Mucosa of descending colon (tissue), 3 donors: ENCODE results near the gene DSCAML1. TPM values are rescaled to one million over a fixed set of nuclear protein-coding genes. Genes with fewer than 3 reads are reported as not detected.
"Not testable (repeated sequence)": the region's sequence is repeated elsewhere in the genome, so short reads cannot be mapped to it uniquely, and the experiment has no call there.

Experiments
- ATAC-seq: fragments of 200-7000 bp; cut with Tn5 transposase; one replicate; pipeline ENCODE4 v1.9.1; 2020; ENCODE audit warnings: mild to moderate bottlenecking, moderate library complexity
- DNase-seq, 3 donors: peaks; one replicate each; pipeline ENCODE4 v3.0.0-alpha.2; 2020
- H3K36me3 ChIP-seq: fragments of 200-600 bp; one replicate; pipeline ENCODE4 v1.8.0; 2021; ENCODE audit warnings: low read depth, mild to moderate bottlenecking
- H3K4me1 ChIP-seq: fragments of 200-600 bp; one replicate; pipeline ENCODE4 v1.8.0; 2021; ENCODE audit warnings: low read depth, mild to moderate bottlenecking
- H3K4me3 ChIP-seq: fragments of 200-600 bp; one replicate; pipeline ENCODE4 v1.8.0; 2021; ENCODE audit warnings: mild to moderate bottlenecking
- H3K9me3 ChIP-seq: fragments of 200-600 bp; one replicate; pipeline ENCODE4 v1.8.0; 2021; ENCODE audit warnings: mild to moderate bottlenecking
- CTCF ChIP-seq: fragments of 200-600 bp; IDR thresholded peaks from one replicate; pipeline ENCODE4 v1.8.0; 2022; ENCODE audit warnings: antibody characterized with exemption, mild to moderate bottlenecking
- intact Hi-C, 2 donors: fragments of 100-400 bp; cut with DNase I in 1 of 2; cut with micrococcal nuclease in 1 of 2; formaldehyde crosslinking; loops; one replicate each; pipeline versions ENCODE4 v1.11.0 to v1.11.1; 2022; cut with DNase I, micrococcal nuclease
- total RNA-seq, 3 donors: library from RNA; stranded (reverse); fragmentation: NEBNext Ultra II Directional in 2 of 3; extraction: Animal tissue kit (Norgen Biotek cat#: 25700) in 2 of 3; gene quantifications; one replicate each; pipeline versions ENCODE4 v1.2.1 to v1.2.4, GENCODE V29; 2021 to 2023
- donor health status: DM: no; HTN: no; CAD: no; lungs with moderate emphysema.
- donor health status: DM: no; HTN: no; CAD: no.
- donor health status: DM: no; HTN: yes; CAD: no.

Gene DSCAML1
- total RNA-seq, 3 donors from 2014 or later: 5.0 to 5.5 (median 5.3) TPM

DNA sequence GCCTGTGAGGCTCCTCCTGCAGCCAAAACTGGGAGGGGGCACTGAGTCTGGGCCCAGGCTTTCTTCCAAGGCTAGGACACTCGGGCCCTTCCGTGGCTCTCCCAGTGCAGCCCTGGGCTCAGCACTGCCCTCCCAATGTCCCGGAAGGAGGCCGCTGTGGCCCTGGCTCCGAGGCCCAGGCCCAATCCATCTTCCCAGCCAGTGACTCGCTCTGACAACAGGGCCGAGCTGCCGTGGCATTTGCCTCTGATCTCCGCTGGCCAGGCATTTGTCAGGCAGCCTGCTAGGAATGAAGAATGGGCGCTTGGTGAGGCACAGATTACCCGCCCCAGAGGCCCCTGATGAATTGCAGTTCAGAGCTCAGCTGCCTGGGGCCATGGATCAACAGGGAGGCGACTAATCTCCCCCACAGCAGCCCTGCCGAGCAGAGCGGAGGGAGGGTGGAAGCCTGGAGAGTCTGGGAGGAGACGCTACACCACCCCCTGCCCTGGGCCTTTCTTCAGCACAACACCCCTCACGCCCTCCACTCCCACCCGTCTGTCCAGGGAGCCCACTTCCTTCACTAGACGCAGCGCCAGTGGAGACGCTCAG lies 19.2 kb upstream of the DSCAML1 start:
- TF ChIP-seq CTCF: no peak
- Histone ChIP-seq H3K9me3 (no peaks in the 10 kb centered on the region), H3K36me3 (no peaks in the 10 kb centered on the region), H3K4me3 (no peak overlapping the region), H3K4me1 (peaks cover 52% of the 10 kb centered on the region)
- ATAC-seq (no peak), DNase-seq (peak in 2 of 3 donors; percentile 47 to 62)
- intact Hi-C loops: loop anchor here (5.0 kb wide), 2 partner anchors 389 to 394 kb away; no protein-coding TSS in a partner anchor

GRCh38 chr11:117815262-117815803 lies 18.3 kb upstream of the DSCAML1 start:
- peak; percentile 39 for ATAC-seq
- Histone ChIP-seq H3K4me1 (peaks cover 52% of the 10 kb centered on the region), H3K9me3 (no peaks in the 10 kb centered on the region), H3K36me3 (no peaks in the 10 kb centered on the region), H3K4me3 (no peak overlapping the region)
- peak; percentile 47 to 82 (median 61) for DNase-seq
- TF ChIP-seq CTCF: no peak
- intact Hi-C loops: loop anchor here (5.0 kb wide), 2 partner anchors 388 to 393 kb away; no protein-coding TSS in a partner anchor

DNA sequence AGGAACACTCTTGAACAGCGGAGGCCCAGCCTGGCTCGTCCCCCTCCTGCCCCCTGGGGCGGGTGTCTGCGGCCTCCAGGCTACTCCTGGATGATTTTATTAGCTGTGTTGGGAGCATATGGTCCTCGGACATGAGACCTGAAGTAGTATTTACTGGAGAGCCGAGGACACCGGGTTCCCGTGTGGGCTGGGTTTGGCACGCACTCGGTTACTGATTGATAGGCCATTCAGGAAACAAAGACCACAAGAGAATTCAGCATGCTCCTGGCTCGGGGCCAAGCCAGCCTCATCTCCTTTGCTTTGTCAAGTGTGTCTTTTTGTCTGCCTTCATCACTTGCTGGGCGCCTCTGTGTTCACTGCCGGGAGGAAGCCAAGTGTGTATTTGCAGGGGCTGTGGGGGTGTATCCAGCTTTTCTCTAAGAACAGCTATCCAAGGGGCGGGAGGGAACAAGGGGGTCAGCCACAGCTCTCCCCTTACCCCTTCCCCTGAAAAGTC lies 17.8 kb upstream of the DSCAML1 start:
- intact Hi-C loops: loop anchor here (5.0 kb wide), 2 partner anchors 388 to 393 kb away; no protein-coding TSS in a partner anchor
- H3K4me3 ChIP-seq: no peak overlapping the region
- ATAC-seq (peak; percentile 84), DNase-seq (peak; percentile 93 to 97 (median 94))
- H3K9me3 ChIP-seq: no peaks in the 10 kb centered on the region
- H3K36me3 ChIP-seq: no peaks in the 10 kb centered on the region
- peaks cover 48% of the 10 kb centered on the region for H3K4me1 ChIP-seq
- no peak for TF ChIP-seq CTCF

- Histone ChIP-seq H3K36me3 (no peaks in the 10 kb centered on the region), H3K4me3 (no peak overlapping the region), H3K9me3 (no peaks in the 10 kb centered on the region), H3K4me1 (peaks cover 47% of the 10 kb centered on the region)
- no peak for TF ChIP-seq CTCF
- intact Hi-C loops: no loop called here
- peak; percentile 76 for ATAC-seq
- peak in 2 of 3 donors; percentile 47 to 54 for DNase-seq
Measured at GRCh38 chr11:117814204-117814765, 17.3 kb upstream of the DSCAML1 start.

DNA sequence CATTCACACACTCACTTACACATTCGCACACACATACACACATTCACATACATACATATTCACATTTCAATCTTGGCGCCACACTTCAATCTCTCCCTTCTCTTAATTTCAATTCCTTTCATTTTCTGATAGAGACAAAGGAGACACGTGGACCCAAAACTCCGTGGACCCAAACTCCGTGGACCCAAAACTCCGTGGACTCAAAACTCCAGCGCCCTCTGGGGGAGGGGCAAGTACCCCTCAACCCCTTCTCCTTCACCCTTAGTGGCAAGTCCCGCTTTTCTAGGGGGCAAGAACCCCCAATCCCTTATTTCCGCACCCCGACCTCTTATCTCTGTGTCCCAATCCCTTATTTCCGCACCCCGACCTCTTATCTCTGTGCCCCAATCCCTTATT lies 13.0 kb upstream of the DSCAML1 start:
- ATAC-seq, H3K36me3 ChIP-seq, DNase-seq, H3K9me3 ChIP-seq, intact Hi-C loops, H3K4me3 ChIP-seq: not testable (repeated sequence)
- H3K4me1 ChIP-seq: peaks cover 38% of the 10 kb centered on the region
